Fibroblast of lung (primary cell): ENCODE measurements around the gene GALK2. TPM values are rescaled to one million over a fixed set of nuclear protein-coding genes. Genes with fewer than 3 reads are reported as not detected.
"Not testable (repeated sequence)": the region's sequence is repeated elsewhere in the genome, so short reads cannot be mapped to it uniquely, and the experiment has no call there.

Source experiments
- DNase-seq, 2 donors: peaks; one replicate each; pipeline versions ENCODE4 v3.0.0 to v3.0.0-alpha.2; 2010; ENCODE audit warnings: low read depth in 2 of 2
- H2AFZ ChIP-seq: 2 replicates; pipeline ENCODE4 v1.5.1; 2012; ENCODE audit warnings: low read length, control low read depth, inconsistent platforms
- H3K27ac ChIP-seq: 2 replicates; pipeline ENCODE4 v1.5.1; 2011; ENCODE audit warnings: low read length, control low read depth; ENCODE audit not compliant: insufficient read depth
- H3K27me3 ChIP-seq: 2 replicates; pipeline ENCODE4 v1.5.1; 2011; ENCODE audit warnings: mild to moderate bottlenecking, low read length; ENCODE audit not compliant: control insufficient read depth, insufficient read depth
- H3K36me3 ChIP-seq: 2 replicates; pipeline ENCODE4 v1.5.1; 2011; ENCODE audit warnings: low read length; ENCODE audit not compliant: control insufficient read depth, insufficient read depth
- H3K4me1 ChIP-seq: 2 replicates; pipeline ENCODE4 v1.5.1; 2011; ENCODE audit warnings: low read length; ENCODE audit not compliant: control insufficient read depth, insufficient read depth; ENCODE audit errors: extremely low read depth
- H3K4me2 ChIP-seq: 2 replicates; pipeline ENCODE4 v1.5.1; 2011; ENCODE audit warnings: low read length, control low read depth; ENCODE audit not compliant: insufficient read depth; ENCODE audit errors: extremely low read depth
- H3K4me3 ChIP-seq, 4 experiments: fragments of 200-600 bp in 1 of 4; sonication (generic) in 1 of 4; replicated peaks in 1 of 4; 2 replicates each; pipeline ENCODE4 v1.5.1; 2011 to 2016; ENCODE audit warnings: low read length in 4 of 4, low read depth in 3 of 4, mild to moderate bottlenecking in 3 of 4, control low read depth in 2 of 4, inconsistent platforms in 1 of 4, mixed read lengths in 1 of 4; ENCODE audit not compliant: insufficient read depth in 1 of 4; ENCODE audit errors: control extremely low read depth in 1 of 4
- H3K79me2 ChIP-seq: 2 replicates; pipeline ENCODE4 v1.5.1; 2012; ENCODE audit warnings: mild to moderate bottlenecking, low read length, inconsistent platforms; ENCODE audit not compliant: control insufficient read depth, insufficient read depth
- H3K9ac ChIP-seq: 2 replicates; pipeline ENCODE4 v1.5.1; 2011; ENCODE audit warnings: mild to moderate bottlenecking, low read length, control low read depth; ENCODE audit not compliant: insufficient read depth
- H3K9me3 ChIP-seq: 2 replicates; pipeline ENCODE4 v1.5.1; 2012; ENCODE audit warnings: low read depth, low read length; ENCODE audit not compliant: control insufficient read depth, insufficient read depth
- H4K20me1 ChIP-seq: 2 replicates; pipeline ENCODE4 v1.5.1; 2011; ENCODE audit warnings: low read length; ENCODE audit not compliant: control insufficient read depth, insufficient read depth; ENCODE audit errors: extremely low read depth
- CTCF ChIP-seq, 2 donors: IDR thresholded peaks in 1 of 2; conservative IDR thresholded peaks in 1 of 2; 1 replicate in 1 of 2; 2 replicates in 1 of 2; pipeline ENCODE4 v1.5.1; 2011 to 2012; ENCODE audit warnings: low read length in 2 of 2, control low read depth in 1 of 2, inconsistent platforms in 1 of 2, low read depth in 1 of 2, mild to moderate bottlenecking in 1 of 2
- EZH2 ChIP-seq: IDR thresholded peaks from 2 replicates; pipeline ENCODE4 v1.5.1; 2012; ENCODE audit warnings: low read length, control low read depth, mild to moderate bottlenecking; ENCODE audit errors: missing control alignments
- polyA plus RNA-seq, 2 donors: library from polyadenylated mRNA; depleted of rRNA in 1 of 2; stranded (reverse) in 1 of 2; unstranded in 1 of 2; fragments of >200 nt; gene quantifications; 2 replicates each; pipeline ENCODE4 v1.2.1, GENCODE V29; 2011 to 2012; ENCODE audit warnings: missing spikeins in 1 of 2
- total RNA-seq: library from RNA; depleted of rRNA; stranded (reverse); fragments of >200 nt; gene quantifications from 2 replicates; pipeline ENCODE4 v1.2.1, GENCODE V29; 2014

GALK2 gene
- total and polyA plus RNA-seq, 2 donors (not counting 1 experiment from before 2014, with no cell fraction given): 37.5 to 74.5 TPM

- TF ChIP-seq CTCF (conservative IDR thresholded peaks at IDR 0.05 in 1 of 2, IDR thresholded peaks at IDR 0.05 in 1 of 2; ENCODE audit: low read depth in 1 of 2, low read length in 2 of 2) (no peak), EZH2 (no peak)
- H2AFZ ChIP-seq: no peak overlapping the region
- H3K9ac ChIP-seq: no peak overlapping the region
- no peaks in the 10 kb centered on the region for H3K27me3 ChIP-seq
- H3K27ac ChIP-seq: no peak overlapping the region
- peaks cover 3% of the 10 kb centered on the region for H3K4me1 ChIP-seq
- H3K4me2 ChIP-seq: no peak overlapping the region
- H3K79me2 ChIP-seq: peaks cover 14% of the 10 kb centered on the region
- no peaks in the 10 kb centered on the region for H3K36me3 ChIP-seq
- no peak for DNase-seq
- H3K4me3 ChIP-seq: no peak overlapping the region
- H3K9me3 ChIP-seq: no peaks in the 10 kb centered on the region
- no peaks in the 10 kb centered on the region for H4K20me1 ChIP-seq
These were observed 2.0 kb upstream of the GALK2 start for GRCh38 chr15:49168016-49168415.

DNA sequence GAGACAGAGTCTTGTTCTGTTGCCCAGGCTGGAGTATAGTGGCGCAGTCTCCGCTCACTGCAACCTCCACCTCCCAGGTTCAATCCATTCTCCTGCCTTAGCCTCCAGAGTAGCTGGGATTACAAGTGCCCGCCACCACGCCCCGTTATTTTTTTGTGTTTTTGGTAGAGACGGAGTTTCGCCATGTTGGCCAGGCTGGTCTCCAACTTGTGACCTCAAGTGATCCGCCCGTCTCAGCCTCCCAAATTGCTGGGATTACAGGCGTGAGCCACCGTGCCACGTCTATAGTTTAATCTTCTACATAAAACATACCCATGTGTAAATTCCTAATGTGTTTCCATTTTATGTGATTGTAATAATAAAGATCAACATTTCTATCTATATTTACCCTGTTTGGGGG is 1.7 kb downstream of the GALK2 start:
- Histone ChIP-seq H3K27ac (no peak overlapping the region), H3K4me2 (peak overlapping the region; percentile 9), H3K4me3 (peak overlapping the region in 1 of 4 experiments; percentile 77), H3K36me3 (no peaks in the 10 kb centered on the region), H3K79me2 (peaks cover 28% of the 10 kb centered on the region), H3K27me3 (no peaks in the 10 kb centered on the region), H3K9me3 (no peaks in the 10 kb centered on the region), H3K9ac (no peak overlapping the region), H3K4me1 (peaks cover 3% of the 10 kb centered on the region), H4K20me1 (no peaks in the 10 kb centered on the region), H2AFZ (no peak overlapping the region)
- DNase-seq: no peak
- TF ChIP-seq CTCF (conservative IDR thresholded peaks at IDR 0.05 in 1 of 2, IDR thresholded peaks at IDR 0.05 in 1 of 2; ENCODE audit: low read depth in 1 of 2, low read length in 2 of 2) (no peak), EZH2 (no peak)

DNA sequence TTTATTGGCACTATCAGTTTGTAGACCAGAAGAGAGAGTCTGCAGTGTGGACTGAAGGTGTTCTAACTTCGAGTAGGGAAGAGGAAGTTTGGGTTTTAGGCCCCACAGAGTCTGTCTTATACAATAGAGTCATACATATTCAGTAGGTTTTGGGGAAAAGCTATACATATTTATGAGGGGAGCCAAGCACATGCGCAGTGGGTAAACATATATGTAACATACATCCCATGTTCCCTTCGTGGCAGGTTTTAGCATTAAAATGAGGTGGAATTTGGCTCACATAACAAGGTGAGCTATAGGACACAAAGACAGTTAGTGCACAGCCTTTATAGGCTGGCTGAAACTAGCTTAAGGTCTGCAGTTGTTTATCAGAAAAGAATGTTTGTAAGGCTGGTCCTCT is 4.9 kb downstream of the GALK2 start:
- Histone ChIP-seq H3K4me1 (peaks cover 3% of the 10 kb centered on the region), H3K27ac (no peak overlapping the region), H3K27me3 (no peaks in the 10 kb centered on the region), H3K36me3 (no peaks in the 10 kb centered on the region), H2AFZ (no peak overlapping the region), H3K4me2 (no peak overlapping the region), H3K9ac (no peak overlapping the region), H3K79me2 (peaks cover 33% of the 10 kb centered on the region), H4K20me1 (no peaks in the 10 kb centered on the region), H3K4me3 (no peak overlapping the region), H3K9me3 (no peaks in the 10 kb centered on the region)
- DNase-seq: no peak
- TF ChIP-seq CTCF (conservative IDR thresholded peaks at IDR 0.05 in 1 of 2, IDR thresholded peaks at IDR 0.05 in 1 of 2; ENCODE audit: low read depth in 1 of 2, low read length in 2 of 2) (no peak), EZH2 (no peak)

GRCh38 chr15:49175582-49176397 is 5.7 kb downstream of the GALK2 start:
- H3K9ac ChIP-seq, DNase-seq, H3K4me1 ChIP-seq, H2AFZ ChIP-seq, H3K4me3 ChIP-seq, H3K27ac ChIP-seq, H3K36me3 ChIP-seq, H3K9me3 ChIP-seq, H4K20me1 ChIP-seq, H3K4me2 ChIP-seq, H3K27me3 ChIP-seq: not testable (repeated sequence)
- H3K79me2 ChIP-seq: peaks cover 32% of the 10 kb centered on the region
